Iris pigment epithelial cell (primary cell): Measurements from ENCODE around the gene TIMM44.
A peak's percentile ranks its signal among the peaks of the same experiment; 100 is the strongest.
"Not testable (repeated sequence)": the region's sequence is repeated elsewhere in the genome, so short reads cannot be mapped to it uniquely, and the experiment has no call there.

Experiments used
- DNase-seq: peaks from one replicate; pipeline ENCODE4 v3.0.0-alpha.2; 2011; ENCODE audit warnings: low read depth

Gene TIMM44

GRCh38 chr19:7977021-7977722 lies 33.7 kb upstream of the TIMM44 start:
- no peak for DNase-seq

GRCh38 chr19:7976461-7976860 lies 33.0 kb upstream of the TIMM44 start:
- no peak for DNase-seq

GRCh38 chr19:7975037-7975436 lies 31.6 kb upstream of the TIMM44 start:
- DNase-seq = no peak

- DNase-seq = no peak
These were observed 30.4 kb upstream of the TIMM44 start for GRCh38 chr19:7973883-7974282.

- DNase-seq = no peak
These were observed 28.4 kb upstream of the TIMM44 start for GRCh38 chr19:7971553-7972520.

GRCh38 chr19:7970716-7971448 lies 27.4 kb upstream of the TIMM44 start:
- peak; percentile 25 for DNase-seq

- DNase-seq = no peak
These were observed 26.1 kb upstream of the TIMM44 start for GRCh38 chr19:7969555-7969939.

GRCh38 chr19:7968796-7969554 lies 25.5 kb upstream of the TIMM44 start:
- no peak for DNase-seq

GRCh38 chr19:7968008-7968795 lies 24.7 kb upstream of the TIMM44 start:
- no peak for DNase-seq

- DNase-seq = no peak
These were observed 22.6 kb upstream of the TIMM44 start for GRCh38 chr19:7965921-7966665.

- DNase-seq = no peak
These were observed 21.9 kb upstream of the TIMM44 start for GRCh38 chr19:7965259-7965841.

- DNase-seq = no peak
These were observed 20.1 kb upstream of the TIMM44 start for GRCh38 chr19:7963566-7963965.

- no peak for DNase-seq
These were observed 19.3 kb upstream of the TIMM44 start for GRCh38 chr19:7962644-7963268.

GRCh38 chr19:7961920-7962626 lies 18.6 kb upstream of the TIMM44 start:
- DNase-seq = no peak

- not testable (repeated sequence) for DNase-seq
These were observed 17.6 kb upstream of the TIMM44 start for GRCh38 chr19:7961082-7961481.

GRCh38 chr19:7959211-7959610 lies 15.7 kb upstream of the TIMM44 start:
- DNase-seq = no peak

- no peak for DNase-seq
These were observed 12.2 kb upstream of the TIMM44 start for GRCh38 chr19:7955696-7956095.

GRCh38 chr19:7953576-7953975 lies 10.1 kb upstream of the TIMM44 start:
- DNase-seq = no peak

- peak; percentile 41 for DNase-seq
These were observed 9.6 kb upstream of the TIMM44 start for GRCh38 chr19:7953060-7953459.
